ENCODE data around the gene SCEL.

The SCEL gene

DNA sequence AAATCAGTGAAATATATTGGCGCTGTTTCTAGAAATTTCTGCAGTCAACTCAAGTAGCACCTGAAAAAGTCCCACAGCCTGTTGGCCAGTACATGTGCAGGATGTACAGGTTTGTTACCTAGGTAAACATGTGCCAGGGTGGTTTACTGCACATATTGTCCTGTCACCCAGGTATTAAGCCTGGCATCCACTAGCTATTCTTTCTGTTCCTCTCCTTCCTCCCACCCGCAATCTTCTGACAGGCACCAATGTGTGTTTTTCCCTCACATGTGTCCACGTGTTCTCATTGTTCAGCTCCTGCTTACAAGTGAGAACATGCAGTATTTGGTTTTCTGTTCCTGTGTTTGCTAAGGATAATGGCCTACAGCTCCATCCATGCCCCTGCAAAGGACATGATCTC lies 13.1 kb upstream of the SCEL start:
- DNase-seq: no peak

DNA sequence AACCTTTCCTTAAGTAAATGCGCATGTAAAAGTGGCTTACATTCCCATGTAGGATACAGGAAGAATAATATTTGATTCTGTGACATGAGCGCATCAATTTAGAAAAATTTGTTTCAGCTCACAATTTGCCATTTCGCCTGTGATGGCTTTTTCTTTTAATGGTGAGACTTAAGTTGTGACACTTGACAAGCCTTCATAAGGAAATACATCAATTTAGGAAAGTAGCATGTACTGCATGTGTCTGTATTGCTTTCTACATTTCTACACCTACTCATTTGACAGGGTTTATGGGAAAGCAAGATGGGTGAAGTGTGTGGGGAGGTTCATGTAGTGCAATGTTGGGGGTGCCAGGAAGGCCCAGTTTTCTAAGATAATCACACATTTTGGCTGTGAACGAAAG lies 12.1 kb upstream of the SCEL start:
- no peak for DNase-seq

DNA sequence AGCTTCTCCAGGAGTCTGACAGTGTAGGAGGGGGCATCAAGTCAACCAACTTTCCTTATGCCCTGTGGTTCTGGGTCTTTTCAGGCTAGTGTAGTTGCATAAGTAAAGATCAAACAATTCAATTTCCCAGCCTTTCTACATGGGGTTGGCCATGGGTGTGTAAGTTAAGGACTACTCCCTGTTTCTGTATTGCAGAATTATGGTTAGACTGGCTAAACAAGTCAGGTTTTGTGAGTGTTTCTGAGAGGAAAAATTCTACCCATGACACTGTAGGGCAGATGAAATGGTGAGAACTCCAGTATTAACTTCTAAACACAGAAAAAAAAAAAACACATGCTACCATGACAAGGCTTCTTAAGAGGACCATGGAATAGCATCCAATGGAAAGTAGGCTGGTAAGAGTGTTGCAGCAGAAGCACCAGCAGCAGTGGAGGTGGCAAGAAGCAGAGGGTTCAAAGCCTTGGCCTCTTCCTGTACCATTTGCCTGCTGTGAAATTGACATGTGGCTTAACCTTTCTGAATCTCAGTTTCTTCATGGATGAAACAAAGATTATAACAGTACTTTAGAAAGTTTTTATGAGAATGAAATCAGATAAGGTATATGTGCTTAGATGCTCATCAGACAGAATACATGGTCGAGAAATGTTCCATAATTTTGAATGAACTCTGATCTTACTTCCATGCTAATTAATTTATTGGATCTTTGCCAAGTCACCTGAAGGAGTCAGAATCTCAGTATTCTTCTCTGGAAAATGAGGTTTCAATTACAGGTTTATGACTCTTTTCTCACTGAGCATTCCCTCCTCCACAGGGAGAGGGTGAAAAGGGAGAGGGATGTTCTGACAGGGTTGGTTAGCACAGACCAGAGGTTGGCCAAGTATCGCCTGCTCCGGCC lies 11.4 kb upstream of the SCEL start:
- DNase-seq: no peak

DNA sequence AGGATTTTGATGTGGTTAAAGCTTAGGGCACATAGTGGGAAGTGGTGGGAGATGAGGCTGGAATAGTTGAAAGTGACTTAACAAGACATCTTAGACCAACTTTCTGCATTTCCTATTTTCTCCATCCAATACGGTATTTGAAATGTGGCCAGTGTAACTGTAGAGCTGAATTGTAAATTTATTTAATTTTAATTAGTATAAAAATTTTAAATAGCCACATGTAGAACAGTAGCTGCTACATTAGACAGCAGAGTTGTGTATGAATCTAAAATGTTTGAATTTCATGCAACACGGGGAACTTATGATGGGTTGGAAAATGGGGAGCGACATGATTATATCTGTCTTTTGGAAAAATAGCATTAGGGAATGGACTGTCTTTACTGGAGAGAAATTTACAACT lies 7.1 kb upstream of the SCEL start:
- DNase-seq: no peak

DNA sequence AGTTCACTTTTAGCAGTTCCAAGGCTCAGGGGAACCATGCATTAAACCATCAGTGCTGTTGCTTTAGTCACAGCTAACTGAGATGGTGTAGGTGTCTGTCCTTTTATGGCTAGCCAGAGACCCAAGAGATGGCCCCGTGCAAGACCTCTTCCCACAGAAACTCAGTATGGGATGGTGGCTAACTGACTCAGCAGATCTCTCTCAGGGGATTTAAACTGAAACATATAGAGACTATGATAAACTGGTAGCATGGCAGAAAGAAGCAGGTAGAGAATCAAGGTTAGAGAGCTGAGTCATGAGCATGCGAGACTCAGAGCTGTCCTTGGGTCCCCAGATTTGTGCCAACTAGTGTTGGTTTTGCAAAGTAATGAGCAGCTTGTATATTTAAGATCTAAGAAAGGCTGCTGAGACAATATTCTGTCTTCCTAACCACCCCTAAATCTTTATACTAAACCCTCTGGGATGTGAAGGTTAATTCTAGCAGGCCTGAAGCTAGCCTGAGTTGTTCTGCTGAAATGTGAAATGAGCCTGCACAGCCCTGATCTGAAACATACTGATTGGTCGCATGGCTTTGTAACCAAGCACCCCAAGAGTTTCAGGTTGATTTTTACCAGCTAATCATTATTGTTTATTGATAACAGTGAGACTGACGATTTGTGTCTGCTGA lies 6.5 kb upstream of the SCEL start:
- no peak for DNase-seq

DNA sequence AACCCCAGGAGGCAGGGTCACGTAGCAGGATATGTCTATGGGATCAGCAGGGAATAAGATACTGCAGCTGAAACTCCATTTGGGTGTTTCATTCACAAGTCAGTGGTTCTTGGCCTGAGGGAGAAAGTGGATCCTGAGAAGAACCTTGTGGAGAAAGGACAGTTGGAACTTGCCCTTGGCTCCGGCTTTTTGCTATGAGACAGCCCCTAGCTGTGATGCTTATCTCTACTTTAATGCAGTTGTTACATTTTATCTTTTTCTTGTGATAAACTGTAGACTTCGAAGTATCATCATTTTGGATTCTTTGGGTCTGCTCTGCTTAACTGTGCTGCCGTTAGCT lies 6.0 kb upstream of the SCEL start:
- DNase-seq: no peak

DNA sequence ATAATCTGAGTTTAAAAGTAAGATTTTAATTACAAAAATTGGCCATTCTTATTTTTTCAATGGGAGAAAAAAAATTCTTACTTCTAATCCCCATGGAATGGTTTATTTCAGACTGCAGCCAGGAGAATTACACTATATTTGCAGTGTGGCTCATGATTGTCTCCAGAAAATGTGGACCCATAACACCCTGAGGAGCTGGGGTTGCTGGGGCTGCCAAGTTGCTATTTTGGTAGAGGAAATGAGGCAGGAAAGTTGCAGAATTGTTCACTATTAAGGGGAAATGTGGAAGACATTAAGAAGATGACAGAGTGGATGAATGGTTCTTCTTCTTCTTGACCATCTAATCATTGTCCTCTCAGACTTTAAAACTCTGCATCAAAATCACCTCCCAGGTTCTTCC lies 4.6 kb upstream of the SCEL start:
- no peak for DNase-seq

DNA sequence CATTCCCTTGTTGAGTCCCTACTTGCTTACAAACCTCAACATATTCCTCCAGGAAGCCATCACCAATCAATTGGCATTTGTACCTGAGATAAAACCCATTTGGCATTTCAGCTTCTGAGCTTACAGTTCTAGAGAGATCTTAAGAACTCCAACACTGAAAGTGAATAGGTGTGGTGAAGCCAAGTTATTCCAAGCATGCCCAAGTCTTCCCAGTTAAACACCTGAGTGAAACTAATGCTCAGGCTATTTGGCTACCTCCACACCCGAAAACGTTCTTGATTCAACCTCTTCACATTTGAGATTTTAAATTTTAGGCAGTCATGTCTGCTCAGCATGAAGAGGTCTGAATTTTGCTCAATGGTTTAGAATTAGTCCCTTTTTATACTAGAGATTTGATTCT lies 2.5 kb upstream of the SCEL start:
- no peak for DNase-seq

DNA sequence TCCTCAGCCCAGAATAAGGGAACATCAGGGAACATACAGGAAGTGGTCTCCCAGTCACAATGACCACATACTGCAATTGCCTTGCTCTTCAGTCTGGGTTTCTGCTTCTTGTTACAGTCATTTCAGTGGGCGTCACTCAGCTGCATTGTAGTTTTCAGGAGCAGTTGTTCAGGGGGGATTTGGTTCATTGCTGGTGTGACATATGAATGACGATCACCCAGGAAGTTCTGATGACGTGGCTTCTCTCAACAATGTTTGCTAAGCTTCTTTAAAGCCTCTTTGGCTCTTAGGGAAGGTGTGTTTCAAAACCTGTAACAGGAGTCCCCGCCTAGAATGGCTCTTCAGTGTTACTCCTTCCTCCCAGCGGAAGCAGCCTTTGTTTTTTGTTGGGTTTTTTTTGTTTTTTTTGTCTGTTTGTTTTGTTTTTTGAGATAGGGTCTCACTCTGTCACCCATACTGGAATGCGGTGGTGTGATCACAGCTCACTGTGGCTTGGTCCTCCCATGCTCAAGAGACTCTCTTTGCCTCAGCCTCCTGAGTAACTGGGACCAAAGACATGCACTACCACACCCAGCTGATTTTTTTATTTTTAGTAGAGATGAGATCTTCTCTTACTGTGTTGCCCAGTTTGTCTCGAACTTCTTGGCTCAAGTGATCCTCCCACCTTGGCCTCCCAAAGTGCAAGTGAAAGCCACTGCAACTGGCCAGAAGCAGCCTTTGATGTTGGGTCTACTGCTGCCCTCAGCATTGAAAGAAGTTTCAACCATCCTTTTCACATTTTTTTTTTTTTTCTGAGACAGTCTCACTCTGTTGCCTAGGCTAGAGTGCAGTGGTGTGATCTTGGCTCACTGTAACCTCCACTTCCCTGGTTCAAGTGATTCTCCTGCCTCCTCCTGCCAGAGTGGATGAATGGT lies 1.4 kb upstream of the SCEL start:
- DNase-seq: no peak

DNA sequence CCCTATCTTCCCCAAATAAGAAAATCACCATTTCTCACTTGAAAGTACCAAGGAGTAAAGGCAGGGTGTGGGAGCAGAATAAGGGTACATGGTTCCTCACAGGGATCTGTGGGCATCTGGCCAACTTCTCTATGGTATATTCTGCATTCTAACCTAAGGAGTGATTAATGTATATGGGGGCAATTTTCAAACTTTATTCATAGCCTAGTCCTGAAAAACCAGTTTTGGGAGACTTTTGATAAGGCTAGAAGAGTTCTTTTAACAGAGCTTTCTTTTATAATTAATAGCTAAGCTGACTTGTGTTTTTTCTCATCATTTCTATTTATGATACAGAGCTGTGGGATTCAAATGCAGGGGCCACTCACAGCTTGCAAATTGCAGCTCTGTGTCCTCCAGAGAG lies 852 bp downstream of the SCEL start:
- DNase-seq: no peak

DNA sequence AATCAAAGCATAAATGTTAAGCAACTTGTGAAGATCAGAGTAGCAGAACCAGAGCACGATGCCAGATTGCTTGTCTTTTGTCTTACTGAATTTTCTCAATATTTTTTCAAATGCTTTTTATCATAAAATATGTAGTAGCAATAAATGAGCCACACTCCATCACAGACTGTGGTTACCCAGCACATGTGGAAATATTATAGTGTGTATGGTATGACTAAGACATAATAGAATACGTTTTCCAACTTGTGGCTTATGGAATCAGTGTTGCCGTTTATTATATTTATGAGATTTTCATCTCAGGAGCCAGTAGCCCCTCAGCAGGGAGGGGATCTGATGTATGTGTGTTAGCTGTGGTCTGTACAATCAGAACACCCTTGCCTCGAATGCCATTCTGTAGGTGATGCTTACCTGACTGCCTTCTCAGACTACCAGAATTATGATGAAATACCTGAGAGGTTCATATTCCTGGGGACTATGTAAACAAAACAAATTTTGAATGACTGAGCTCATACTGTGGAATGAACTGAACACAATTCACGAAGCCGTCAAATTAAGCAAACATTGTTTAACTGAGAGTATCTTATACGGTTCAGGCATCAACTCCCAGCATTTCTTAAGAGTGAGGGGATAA lies 1.9 kb downstream of the SCEL start:
- no peak for DNase-seq

DNA sequence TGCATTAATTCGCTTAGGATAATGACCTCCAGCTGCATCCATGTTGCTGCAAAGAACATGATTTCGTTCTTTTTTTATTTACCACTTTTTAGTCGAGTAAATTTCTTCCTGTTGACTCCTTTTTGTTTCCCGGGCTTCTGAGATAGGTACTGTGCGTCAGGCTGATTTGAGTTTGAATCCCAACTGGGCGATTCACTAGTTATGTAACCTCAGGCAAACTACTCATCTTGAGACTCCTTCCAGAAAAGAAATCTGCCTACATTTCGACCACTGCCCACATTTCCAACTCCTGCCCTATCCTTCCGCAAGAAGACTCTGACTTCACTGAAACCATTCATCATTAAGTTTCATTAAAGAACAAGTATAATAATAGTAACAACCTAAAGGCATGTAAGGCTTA lies 8.2 kb downstream of the SCEL start:
- no peak for DNase-seq

DNA sequence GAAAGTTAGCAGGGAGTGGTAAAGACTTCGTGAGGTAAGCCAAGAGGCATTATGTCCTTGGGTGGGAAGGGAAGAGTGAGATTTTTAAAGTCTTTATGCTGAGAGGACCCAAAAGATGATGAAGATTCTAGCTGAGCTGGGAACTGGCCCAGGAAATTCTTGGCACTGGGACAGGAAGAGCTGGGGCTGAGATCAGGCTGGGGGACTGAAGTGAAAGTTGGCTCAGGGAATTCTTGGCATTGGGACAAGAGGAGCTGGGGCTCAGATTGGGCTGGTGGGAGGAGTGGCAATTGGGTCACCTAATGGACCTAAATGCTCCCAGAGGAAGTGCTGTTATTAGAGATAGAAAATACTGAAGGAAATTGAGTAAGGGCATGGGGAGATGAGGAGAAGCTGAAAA lies 8.8 kb downstream of the SCEL start:
- DNase-seq: no peak

DNA sequence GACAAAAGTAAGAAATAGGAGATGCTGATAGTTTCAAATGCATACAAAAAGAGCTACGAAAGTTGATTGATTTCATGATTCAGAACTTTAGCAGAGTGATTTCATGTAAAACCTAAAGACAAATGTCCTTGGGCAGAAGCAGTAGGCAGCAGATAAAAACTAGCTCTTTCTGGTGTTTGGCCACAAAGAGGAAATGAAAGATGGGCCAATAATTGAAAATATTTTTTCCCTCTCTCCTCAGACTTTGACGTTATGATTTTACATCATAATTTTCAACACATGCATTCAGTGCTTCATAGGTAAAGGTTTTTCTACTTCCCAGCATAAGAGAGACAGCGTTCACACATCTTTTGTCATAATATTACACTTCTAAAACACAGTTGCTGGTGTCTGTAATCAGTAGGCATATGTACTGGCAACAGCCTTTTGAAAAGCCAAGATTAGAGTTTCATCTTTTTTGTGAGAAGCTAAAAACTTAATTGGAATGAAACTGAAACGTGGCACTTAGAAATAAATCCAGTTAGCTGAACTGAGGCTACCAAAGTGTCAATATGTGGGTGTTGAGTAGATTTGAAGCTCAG lies 9.3 kb downstream of the SCEL start:
- DNase-seq: no peak

DNA sequence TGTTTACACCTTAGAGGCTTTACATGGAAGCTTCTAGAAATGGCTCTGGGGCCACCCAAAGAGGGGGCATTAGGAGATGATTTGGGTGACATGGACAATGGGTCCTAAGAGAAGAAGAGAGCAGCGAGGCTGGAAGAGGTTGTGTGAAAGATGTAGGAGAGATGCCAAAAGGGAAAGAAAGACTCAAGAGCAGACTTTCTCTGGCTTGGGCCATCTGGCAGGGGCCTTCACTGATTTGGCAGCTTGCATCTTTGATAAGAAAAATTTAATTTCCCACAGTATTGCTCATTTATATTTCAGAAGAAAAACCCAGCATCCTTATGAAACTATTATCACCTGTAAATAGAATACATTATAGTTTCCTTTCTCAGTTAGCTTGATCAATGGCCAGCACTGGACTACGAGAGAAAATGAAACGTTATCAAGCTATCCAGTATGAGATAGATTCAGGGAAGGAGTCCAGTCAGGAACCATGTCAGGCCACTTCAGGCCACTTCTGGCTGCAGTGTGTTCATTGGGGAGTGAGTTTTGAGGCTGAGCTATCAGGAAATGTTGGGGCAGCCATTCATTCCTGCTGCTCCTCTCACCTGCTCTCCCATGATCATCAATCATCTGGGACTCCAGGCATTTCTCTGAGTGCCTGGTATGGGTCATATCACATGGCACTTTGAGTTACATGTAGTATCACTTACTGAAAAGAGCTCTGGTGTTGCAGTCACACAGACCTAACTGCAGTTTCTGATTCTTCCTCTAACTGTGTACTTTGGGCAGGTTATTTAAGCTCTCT lies 10.3 kb downstream of the SCEL start:
- no peak for DNase-seq

DNA sequence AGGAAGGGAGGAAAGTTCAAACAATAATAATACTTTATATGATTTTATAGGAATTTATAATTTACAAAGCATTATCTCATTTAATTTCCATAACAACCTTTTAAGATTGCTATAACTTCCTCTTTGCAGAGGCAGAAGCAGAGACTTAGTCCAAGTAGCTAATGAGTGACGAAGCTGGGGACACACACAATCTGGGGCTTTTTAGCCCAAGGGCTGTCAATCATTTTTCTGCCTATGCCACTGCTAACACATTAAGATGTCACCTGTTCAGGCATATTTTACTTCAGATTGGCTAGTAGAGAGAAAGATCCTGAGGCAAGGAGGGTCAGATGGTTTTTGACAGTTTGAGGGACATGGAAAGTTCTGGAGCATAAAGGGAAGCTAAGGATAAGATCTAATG lies 12.6 kb downstream of the SCEL start:
- DNase-seq: no peak

DNA sequence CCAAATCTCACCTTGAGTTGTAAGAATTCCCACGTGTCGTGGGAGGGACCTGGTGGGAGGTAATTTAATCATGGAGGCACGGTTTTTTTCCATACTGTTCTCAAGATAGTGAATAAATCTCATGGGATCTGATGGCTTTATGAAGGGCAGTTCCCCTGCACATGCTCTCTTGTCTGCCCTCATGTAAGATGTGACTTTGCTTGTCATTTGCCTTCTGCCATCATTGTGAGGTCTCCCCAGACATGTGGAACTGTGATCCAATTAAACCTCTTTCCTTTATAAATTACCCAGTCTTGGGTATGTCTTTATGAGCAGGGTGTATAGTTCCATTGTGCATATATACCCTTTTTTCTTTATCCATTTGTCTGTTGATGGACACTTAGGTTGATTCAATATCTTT lies 13.1 kb downstream of the SCEL start:
- no peak for DNase-seq

DNA sequence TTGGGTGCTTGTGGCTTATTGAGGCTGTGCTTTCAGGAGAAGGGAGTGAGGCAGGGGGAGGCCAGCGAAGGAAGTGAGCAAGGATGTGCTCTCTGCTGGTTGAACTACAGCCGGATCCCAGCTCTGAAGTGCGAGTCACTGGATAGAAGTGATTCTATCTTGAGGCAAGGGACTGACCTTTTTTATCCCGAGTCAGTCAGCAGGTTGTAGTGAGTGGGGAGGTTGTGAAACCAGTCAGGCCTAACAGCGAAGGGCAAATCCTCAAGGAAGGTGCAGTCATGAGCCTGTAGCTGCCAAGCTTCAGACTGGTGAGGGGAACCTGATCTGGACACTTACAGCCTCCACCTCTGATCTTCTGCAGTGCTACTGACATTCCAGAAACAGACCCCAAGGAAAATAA lies 18.6 kb downstream of the SCEL start:
- no peak for DNase-seq

DNA sequence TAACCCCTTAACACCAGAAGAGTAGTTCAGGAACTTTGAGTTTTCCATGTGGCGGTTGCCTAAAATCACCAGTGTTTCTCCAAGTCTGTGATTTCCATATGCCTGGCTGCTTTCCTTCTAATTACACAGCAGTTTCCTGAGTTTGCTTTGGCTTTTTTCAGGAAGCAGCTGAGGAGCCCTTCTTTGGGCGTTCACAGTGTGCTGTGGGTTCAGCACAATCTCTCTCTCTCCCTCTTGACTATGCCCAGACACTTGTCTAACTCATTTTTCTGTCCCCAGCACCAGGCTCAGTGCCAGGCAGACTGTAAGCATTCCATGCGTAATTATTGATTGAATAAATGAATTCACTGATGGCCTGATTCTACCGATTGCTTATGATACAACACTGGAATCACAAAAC lies 19.7 kb downstream of the SCEL start:
- DNase-seq: no peak

DNA sequence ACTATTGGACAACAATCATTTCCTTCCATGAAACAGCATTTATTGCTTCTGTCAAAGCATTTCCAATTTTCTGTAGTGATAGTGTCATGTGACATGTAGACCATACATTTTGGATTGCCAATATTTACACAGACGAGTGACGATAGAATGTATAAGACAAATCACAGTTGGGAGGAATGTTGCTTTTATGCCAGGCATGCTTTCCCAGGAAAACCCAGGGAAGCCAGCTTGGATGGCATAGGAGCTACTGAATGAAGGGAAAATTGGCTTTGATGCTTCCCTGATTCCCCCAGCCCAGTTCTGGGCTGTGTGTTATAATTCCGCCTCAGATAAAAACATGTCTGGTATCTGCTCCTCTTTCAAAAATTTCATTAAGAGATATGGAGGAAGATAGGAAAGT lies 22.5 kb downstream of the SCEL start:
- no peak for DNase-seq

DNA sequence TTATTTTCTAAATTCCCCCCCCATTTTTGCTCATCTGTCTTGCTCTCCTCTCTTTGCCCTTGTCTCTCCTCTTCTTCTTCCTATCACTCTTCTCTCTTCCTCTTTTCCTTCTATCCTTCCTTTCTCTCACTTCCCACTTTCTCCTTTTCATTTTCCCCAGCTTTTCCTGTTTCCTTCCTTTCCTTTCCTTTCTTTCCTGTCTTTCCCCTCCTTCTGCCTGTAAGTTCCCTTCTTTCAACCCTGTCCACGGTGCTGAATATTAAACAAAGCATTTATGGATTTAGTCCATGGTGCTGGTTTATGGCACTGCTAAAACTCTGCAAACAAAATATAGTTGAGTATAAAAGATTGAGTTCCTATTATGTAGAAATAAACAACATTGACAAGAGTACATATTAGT lies 27.6 kb downstream of the SCEL start:
- no peak for DNase-seq

DNA sequence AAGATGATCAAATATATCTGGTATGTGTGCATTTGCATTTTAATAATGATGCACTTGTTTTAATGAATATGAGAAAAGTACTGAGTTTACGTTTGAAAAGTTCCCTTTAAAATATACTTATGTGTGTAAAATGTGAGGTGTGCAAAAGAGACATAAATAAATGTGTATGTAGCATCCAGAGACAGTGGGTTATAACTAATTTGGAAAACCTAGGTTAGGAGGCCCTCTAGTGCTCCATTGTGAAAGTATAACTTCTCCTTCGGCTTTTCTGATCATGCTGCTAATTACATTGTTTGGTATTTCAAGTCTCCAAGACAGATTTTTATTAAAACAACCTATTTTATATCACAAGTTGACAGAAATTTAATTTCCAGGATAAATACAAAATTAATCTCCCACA lies 30.1 kb downstream of the SCEL start:
- DNase-seq: no peak

Data from SIG-M5 (cell line).